Stimulated activated CD8-positive, alpha-beta memory T cell treated with anti-CD3 and anti-CD28 coated beads, Interleukin-7, amount 100 ng/mL, for 48 hours (primary cell): ENCODE data around the gene SUCLA2.
"Not testable (repeated sequence)": the region's sequence is repeated elsewhere in the genome, so short reads cannot be mapped to it uniquely, and the experiment has no call there.

Experiments used
- DNase-seq, 2 donors: peaks; one replicate each; pipeline ENCODE4 v3.0.0-alpha.2; 2020; ENCODE audit warnings: low read depth in 1 of 2; ENCODE audit errors: extremely low read depth in 1 of 2

SUCLA2 gene

GRCh38 chr13:48001114-48001881, at the start of gene SUCLA2:
TSS of gene SUCLA2 (minus strand) at chr13:48001273. CDS start at chr13:48001269, 4 bp downstream.
- peak; percentile 87 to 90 for DNase-seq

- no peak for DNase-seq
Observed at GRCh38 chr13:48050550-48050949, 49.5 kb upstream of the SUCLA2 start.

GRCh38 chr13:48043789-48044503, 42.9 kb upstream of the SUCLA2 start:
- no peak for DNase-seq

GRCh38 chr13:48042894-48043293, 41.8 kb upstream of the SUCLA2 start:
- no peak for DNase-seq

GRCh38 chr13:48040896-48041295, 39.8 kb upstream of the SUCLA2 start:
- DNase-seq, result no peak

- no peak for DNase-seq
Observed at GRCh38 chr13:48040049-48040448, 39.0 kb upstream of the SUCLA2 start.

GRCh38 chr13:48038761-48039160, 37.7 kb upstream of the SUCLA2 start:
- no peak for DNase-seq

- peak; percentile 90 for DNase-seq
Observed at GRCh38 chr13:48037346-48038173, 36.5 kb upstream of the SUCLA2 start, which contains the start of gene NUDT15. TSS of gene NUDT15 (plus strand) at chr13:48037726. CDS start at chr13:48037747, 21 bp downstream.

- no peak for DNase-seq
Observed at GRCh38 chr13:48029859-48030258, 28.8 kb upstream of the SUCLA2 start.

- DNase-seq, result no peak
Observed at GRCh38 chr13:48028066-48028465, 27.0 kb upstream of the SUCLA2 start.

- DNase-seq, result no peak
Observed at GRCh38 chr13:48019796-48020195, 18.7 kb upstream of the SUCLA2 start.

- DNase-seq, result no peak
Observed at GRCh38 chr13:48018637-48019036, 17.6 kb upstream of the SUCLA2 start.

- DNase-seq, result no peak
Observed at GRCh38 chr13:48014359-48014758, 13.3 kb upstream of the SUCLA2 start.

GRCh38 chr13:48012668-48013067, 11.6 kb upstream of the SUCLA2 start:
- DNase-seq, result no peak

- DNase-seq, result no peak
Observed at GRCh38 chr13:48010698-48011097, 9.6 kb upstream of the SUCLA2 start.

GRCh38 chr13:48009284-48009683, 8.2 kb upstream of the SUCLA2 start:
- no peak for DNase-seq

GRCh38 chr13:48006396-48006795, 5.3 kb upstream of the SUCLA2 start:
- no peak for DNase-seq

GRCh38 chr13:48004201-48004600, 3.1 kb upstream of the SUCLA2 start:
- no peak for DNase-seq

- not testable (repeated sequence) for DNase-seq
Observed at GRCh38 chr13:48001999-48002398, 926 bp upstream of the SUCLA2 start.

GRCh38 chr13:48000559-48001113, 437 bp downstream of the SUCLA2 start:
- DNase-seq, result no peak

- DNase-seq, result no peak
Observed at GRCh38 chr13:47999973-48000372, 1.1 kb downstream of the SUCLA2 start.
